ENCODE results near the gene THADA.

- TF ChIP-seq CTCF (optimal IDR thresholded peaks at IDR 0.05 in 1 of 3, IDR thresholded peaks at IDR 0.05 in 1 of 3, conservative IDR thresholded peaks at IDR 0.05 in 1 of 3; ENCODE audit: extremely low read depth in 1 of 3, insufficient read depth in 2 of 3, low read length in 3 of 3) (no peak), EZH2 (IDR thresholded peaks at IDR 0.05; ENCODE audit: low read length) (no peak)
These were observed 367.5 kb downstream of the THADA start for GRCh38 chr2:43228321-43228751.

Measured in keratinocyte (primary cell).